DMS79 (cell line): ENCODE measurements around the gene CRB3.

ENCODE experiments used
- DNase-seq: peaks from one replicate; lab custom pipeline; 2025; lab: John Stamatoyannopoulos, UW

Gene CRB3

GRCh38 chr19:6433165-6433564 lies 30.9 kb upstream of the CRB3 start:
- DNase-seq: no peak

- DNase-seq: no peak
Measured at GRCh38 chr19:6433663-6434062, 30.4 kb upstream of the CRB3 start, which contains the start of gene SLC25A41. SLC25A41 (minus strand) TSS chr19:6433763; CDS start chr19:6433693, 70 bp downstream.

DNA sequence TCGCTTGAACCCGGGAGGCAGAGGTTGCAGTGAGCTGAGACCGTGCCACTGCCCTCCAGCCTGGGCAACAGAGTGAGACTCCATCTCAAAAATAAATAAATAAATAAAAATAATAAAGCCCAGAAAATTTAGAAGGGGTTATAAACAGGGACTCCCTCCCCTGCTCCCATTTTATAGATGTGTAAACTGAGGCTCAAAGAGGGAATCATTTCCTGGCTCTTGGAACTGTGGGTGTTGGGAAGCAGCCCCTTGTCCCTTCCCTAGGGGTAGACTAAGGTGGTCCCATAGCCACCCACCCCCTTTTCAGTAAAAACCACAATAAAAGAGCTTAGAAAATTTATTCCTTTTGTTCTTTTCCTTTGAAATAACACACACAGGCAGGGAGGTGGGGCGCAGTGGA lies 24.3 kb upstream of the CRB3 start:
- DNase-seq: no peak

GRCh38 chr19:6440905-6441304 lies 23.2 kb upstream of the CRB3 start:
- DNase-seq: no peak

DNA sequence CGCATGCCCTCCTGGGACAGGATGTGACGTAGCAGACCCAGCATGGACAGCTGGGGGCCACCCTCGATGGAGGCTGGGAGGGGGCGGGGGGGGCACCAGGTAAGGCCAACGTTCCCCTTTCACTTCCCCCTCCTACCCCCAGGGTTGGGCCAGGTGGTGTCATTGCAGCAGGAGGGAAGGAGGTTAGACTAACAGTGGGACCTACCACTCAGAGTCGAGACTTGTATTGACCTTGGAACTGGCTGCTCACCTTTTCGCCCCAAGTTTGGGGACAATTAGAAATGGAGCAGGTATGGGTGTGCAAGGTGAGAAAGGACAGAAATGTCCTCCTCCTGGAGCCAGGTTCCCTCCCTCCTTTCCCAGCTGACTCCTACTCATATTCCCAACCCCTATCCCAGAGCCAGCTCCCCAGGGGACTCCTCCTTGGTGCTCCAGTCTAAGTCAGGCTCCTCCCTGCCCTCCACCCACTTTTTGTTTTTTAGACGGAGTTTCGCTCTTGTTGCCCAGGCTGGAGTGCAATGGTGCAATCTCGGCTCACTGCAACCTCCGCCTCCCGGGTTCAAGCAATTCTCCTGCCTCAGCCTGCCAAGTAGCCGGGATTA lies 21.9 kb upstream of the CRB3 start:
- DNase-seq: no peak

DNA sequence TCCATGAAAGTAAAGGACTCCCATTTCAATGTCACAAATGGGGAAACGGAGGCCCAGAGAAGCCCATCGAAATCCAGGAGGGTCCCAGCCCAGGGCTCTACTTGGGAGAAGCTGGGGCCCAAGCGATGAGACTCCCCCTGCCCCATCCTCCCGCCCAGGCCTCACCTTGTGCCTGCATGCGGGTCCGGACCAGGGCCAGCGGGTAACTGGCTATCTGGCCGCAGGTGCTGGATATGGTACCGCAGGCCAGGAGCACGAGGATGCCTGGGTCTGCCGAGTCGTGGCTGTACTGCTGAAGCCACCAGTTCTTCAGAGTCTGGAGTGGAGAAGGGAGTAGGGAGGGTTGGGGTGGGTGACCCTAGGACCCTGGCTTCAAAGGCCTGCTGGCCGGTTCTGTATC lies 20.1 kb upstream of the CRB3 start:
- DNase-seq: no peak

- DNase-seq: no peak
Measured at GRCh38 chr19:6446452-6446851, 17.6 kb upstream of the CRB3 start.

GRCh38 chr19:6448045-6448444 lies 16.0 kb upstream of the CRB3 start:
- no peak for DNase-seq

DNA sequence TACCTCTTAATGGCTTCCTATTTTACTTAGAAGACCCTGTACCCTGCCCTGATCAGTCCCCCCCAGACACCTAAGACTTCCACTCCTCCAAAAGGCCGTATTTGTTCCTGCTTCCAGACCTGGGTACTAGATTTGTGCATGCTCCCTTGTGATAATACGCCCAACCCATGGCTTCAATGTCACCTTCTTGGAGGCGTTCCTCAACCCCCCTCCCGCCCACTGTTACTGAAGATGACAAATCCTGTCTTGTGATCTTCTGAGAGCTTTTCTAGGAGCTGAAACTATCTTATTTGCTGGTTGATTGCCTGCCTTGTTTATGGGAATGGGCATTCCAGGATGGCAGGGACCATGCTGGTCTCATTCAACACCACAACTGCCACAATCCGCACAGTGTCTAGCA lies 13.9 kb upstream of the CRB3 start:
- no peak for DNase-seq

DNA sequence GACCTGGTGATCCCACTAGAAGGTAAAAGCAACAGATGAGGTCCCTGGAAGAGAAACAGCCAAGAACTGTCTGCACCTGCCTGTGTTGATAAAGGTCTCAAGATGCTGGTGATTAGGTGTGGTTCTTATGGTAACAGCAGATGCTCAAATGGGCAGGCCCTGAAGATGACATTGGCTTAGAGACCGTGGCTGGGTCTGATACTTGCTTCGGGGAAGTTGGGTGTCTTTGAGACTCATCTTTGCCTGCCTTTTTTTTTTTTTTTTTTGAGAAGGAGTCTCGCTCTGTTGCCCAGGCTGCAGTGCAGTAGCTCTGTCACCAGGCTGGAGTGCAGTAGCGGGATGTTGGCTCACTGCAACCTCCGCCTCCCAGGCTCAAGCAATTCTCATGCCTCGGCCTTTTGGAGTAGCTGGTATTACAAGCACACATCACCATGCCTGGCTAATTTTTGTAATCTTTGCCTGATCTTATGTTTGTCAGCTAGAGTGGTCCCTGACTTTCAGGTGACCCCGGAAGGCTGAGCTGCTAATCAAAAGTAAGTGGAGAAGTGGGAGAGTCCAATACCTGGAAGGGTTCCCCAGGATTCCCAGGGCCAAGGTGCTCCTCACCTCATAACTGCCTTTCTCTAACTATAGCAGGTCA lies 12.4 kb upstream of the CRB3 start:
- DNase-seq: no peak

GRCh38 chr19:6452223-6452614 lies 11.9 kb upstream of the CRB3 start:
- DNase-seq: no peak

- no peak for DNase-seq
Measured at GRCh38 chr19:6452899-6453298, 11.2 kb upstream of the CRB3 start.

GRCh38 chr19:6453951-6454565 lies 10.0 kb upstream of the CRB3 start:
- DNase-seq: no peak

DNA sequence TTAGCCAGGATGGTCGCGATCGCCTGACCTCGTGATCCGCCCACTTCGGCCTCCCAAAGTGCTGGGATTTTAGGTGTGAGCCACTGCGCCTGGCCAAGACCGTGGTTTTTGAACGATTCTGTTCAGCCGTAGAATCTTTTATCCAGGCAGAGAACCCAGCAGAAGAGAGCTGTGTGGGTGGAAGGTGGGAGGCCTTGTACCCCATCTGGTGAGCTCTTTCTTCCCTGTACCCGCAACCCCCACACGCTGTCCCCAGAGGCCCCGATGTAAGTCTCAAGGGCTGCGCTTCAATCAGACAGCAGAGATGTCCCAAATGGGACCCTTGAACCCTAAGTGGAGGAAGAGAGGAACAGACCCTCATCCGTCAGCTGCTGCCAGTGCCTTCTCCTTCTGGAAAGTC lies 8.1 kb upstream of the CRB3 start:
- DNase-seq: no peak

GRCh38 chr19:6457958-6458694 lies 5.9 kb upstream of the CRB3 start:
- DNase-seq: no peak

GRCh38 chr19:6458695-6459261 lies 5.3 kb upstream of the CRB3 start:
- DNase-seq: no peak

DNA sequence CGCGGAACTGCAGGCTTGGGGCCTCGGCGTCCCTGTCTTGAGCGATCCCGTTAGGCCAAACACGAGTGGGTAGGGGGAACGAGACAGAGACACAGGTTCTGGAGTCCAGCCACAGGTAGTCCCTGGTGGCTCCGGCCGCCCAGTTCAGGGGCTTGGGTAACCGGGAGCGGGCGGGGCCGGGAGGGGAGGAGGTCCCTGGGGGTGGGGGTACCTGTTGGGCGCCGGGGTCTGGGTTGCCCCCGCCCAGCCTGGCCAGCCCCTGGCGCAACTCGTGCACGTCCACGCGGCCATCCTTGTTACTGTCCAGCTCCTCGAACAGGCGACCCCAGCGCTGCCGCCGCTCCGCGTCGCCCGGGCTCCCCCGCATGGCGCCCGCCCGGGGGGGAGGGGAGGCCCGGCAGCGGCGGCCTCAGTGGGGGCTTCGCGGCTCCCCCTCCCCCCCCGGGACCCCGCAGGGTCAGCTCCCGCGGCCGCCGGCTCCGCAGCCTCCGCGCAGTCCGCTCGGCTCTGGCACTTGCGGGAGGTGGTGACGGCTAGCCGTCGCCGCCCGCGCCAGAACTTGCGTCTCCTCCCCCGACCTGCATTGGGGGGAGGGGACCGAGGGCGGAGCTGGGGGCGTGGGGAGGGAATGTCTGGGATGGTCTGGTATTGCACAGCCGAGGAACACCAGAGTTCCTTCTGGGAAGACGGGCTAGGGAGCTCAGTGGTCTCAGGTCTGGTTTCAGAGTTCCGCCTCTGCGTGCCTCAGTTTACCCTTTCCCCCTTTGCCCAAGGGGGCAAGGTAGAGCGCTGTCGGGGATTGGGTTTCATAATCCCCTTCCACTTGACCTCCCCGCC lies 4.6 kb upstream of the CRB3 start, which contains the start of gene SLC25A23:
Gene SLC25A23 (minus strand): TSS at position 531 of the 837 bp plus-strand sequence. CDS start 164 bp downstream, at position 367.
- DNase-seq: peak; percentile 12

GRCh38 chr19:6460099-6460884 lies 3.8 kb upstream of the CRB3 start:
- peak; percentile 91 for DNase-seq

DNA sequence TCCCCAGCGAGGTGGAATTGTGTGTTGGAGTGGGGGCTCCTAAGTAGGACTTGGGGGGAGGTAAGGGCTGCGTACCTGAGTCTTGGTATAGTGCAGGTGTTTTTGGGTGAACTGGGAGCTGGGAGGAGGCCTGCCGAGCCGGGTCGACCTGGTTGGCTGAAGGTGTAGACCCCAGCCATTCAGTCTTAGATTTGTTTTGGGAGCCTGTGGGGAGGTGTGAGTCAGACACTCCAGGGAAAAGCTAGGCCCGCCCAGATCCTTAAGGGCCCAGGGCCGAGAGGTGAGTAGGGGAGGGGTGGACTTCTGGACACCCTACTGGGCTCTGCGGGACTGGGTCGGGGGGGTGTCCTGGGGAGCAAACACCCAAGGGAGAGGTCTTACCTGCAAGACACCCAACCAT lies 935 bp downstream of the CRB3 start:
- no peak for DNase-seq

DNA sequence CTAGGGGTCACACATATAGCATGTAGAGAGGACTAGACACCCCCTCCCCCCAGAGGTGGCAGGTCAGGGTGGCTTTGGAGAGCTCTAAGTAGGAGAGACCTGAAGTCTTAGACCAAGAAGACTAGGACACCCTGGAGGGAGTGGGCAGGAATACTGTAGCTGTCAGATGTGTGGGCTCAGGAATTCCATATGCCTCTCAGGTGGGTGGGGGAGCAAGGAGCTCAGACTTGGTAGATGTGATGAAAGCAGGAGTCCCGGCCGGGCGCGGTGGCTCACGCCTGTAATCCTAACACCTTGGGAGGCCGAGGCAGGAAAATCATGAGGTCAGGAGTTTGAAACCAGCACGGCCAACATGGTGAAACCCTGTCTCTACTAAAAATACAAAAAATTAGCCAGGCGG lies 1.6 kb downstream of the CRB3 start:
- no peak for DNase-seq
